HG03565 (cell line): ENCODE measurements around the gene WDR90.

Experiments used
- ATAC-seq: cut with Tn5 transposase; IDR thresholded peaks from one replicate; pipeline ENCODE4 v1.9.1; 2021; ENCODE audit warnings: mild to moderate bottlenecking, moderate library complexity; ENCODE audit not compliant: unreplicated experiment

WDR90 gene

DNA sequence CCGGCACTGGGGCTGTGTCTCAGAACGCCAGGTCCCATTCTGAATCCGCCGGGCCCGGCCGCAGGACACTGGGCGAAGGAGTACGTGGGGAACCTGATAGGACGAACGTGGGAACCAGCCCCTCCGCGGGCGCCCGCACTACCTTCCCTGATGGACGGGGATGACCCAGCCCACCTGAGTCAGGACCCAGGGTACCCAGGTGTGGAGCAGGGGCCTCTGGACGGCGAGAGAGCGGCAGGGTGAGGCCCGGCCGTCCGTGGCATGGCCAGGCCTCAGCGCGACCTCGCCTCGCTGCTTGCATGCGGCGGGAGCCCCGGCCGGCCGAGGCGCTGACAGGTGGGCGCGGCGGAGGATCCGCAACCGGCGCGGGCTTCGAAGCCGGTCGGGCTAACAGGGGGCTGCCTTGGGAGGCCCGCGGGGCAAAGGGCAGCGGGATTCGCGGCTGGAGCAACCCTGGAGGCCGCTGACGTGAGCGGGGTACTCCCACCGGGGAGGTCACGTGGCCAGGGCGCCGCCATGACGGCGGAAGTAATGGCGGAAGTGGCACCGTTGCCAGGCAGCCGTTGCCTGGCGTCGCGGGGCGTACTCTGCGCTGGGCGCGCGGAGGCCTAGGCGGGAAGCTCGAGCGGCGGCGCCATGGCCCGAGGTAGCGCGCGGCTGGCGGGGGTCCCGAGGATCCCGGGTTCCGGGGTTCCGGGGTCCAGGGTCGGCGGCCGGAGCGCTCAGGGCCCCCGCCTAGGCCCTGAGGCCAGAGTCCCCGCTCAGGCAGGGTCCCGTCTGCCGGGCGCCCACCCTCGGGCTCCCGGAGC lies at the start of gene WDR90:
Gene WDR90 (plus strand): TSS at position 585 of the 809 bp plus-strand sequence. CDS start 52 bp downstream, at position 637.
- peak; percentile 76 for ATAC-seq

DNA sequence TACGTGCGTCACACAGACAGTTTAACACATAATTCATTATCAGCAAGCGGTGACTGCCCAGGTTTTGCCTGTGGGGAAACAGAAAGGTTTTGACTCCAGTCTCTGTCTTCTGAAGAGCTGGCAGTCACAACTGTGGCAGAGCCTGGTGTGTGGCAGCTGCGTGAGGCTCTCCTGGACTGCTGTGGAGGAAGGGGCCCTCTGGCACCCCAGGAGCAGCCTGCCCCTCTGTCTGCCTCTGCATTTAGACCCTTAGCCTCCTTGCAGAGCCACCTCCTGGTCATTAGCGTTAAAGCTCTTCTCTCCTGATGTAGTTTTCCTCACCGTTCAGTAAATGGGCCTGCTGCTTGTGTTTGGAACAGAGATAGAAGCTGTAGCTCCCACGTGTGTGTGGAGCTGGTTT lies 48.4 kb upstream of the WDR90 start:
- no peak for ATAC-seq

DNA sequence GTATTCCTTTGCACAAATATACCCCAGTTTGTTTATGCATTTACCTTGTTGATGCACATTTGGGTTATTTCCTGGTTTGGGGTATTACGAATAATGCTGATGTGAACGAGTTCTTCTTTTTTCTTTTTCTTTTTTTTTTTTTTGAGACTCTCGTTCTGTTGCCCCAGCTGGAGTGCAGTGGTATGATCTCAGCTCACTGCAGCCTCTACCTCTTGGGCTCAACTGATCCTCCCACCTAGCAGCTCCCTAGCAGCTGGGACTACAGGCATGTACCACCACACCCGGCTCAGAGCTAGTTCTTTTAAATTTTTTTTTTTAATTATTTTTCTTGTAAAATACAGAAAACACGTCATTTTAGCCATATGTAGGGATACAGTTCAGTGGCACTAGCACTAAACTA lies 45.2 kb upstream of the WDR90 start:
- ATAC-seq, result no peak

GRCh38 chr16:606656-607307 lies 42.4 kb upstream of the WDR90 start:
- no peak for ATAC-seq

DNA sequence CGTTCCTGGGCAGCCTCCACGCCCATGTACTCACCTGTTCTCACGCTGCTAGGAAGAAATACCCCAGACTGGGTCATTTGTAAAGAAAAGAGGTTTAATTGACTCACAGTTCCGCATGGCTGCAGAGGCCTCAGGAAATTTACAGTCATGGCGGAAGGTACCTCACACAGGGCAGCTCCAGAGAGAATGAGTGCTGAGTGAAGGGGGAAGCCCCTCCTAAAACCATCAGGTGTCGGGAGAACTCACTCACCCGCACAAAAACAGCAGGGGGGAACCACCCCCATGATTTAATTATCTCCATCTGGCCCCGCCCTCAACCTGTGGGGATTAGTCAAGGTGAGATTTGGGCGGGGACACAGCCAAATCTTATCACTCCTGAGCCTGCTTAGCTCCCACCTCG lies 41.1 kb upstream of the WDR90 start:
- ATAC-seq, result no peak

GRCh38 chr16:609316-609715 lies 39.8 kb upstream of the WDR90 start:
- ATAC-seq, result no peak

DNA sequence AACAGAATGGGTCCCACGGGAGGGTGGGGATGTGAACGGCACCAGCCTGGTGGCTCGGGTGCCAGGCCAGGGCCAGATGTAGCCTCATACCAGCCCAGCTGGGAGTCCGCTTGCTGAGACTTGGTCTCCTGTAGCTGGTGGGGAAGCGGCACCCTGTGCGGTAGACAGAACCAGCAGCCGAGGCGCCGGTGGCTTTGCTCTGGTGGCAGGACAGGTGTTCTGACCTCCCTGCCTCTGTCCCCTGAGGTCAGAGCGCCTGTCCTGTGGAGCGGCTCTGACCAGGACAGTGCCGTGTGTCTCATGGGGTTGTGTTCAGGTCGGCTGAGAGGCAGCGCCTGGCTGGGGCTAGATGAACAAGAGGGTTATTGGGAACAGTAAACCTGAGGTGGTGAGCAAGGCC lies 39.2 kb upstream of the WDR90 start:
- ATAC-seq, result no peak

GRCh38 chr16:610513-611381 lies 38.4 kb upstream of the WDR90 start:
- ATAC-seq, result no peak

DNA sequence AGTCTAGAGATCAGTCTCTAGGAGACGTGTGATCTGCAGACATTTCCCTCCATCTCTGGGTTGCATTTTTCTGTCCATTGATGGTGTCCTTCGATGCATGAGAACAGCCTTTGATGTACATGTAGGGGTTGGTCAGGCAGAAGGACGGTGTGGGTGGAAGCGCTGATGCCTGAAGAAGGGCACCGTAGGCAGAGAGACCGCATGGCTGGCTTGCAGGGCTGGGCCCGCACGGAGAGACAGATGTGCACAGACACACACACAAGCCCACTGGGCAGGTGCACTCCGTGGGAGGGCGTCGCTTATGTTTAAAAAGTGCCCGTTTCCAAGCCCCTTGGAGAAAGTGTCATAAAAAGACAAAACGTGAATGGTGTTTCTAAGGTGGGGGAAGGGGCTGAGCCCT lies 34.0 kb upstream of the WDR90 start:
- ATAC-seq, result no peak

- ATAC-seq, result no peak
Observed at GRCh38 chr16:616733-617586, 32.2 kb upstream of the WDR90 start.

DNA sequence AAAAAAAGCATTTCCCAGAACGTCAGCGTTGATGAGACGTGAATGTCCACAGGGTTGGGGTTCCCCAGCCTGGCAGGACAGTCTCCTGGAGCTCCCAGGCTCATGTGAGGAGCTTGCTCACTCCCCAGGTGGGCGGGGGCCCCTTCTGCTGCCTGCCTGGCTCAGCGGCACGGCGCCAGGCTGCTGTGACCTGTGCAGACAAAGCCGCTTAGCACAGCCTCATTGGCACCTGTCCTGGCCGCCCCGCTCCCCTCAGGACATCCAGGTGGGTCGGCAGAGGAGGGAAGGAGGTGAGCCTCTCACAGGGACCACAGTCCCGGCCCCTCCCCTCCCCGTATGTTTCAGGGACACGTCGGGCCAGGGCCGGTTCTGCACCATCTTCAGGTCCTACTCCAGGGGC lies 31.3 kb upstream of the WDR90 start:
- no peak for ATAC-seq

DNA sequence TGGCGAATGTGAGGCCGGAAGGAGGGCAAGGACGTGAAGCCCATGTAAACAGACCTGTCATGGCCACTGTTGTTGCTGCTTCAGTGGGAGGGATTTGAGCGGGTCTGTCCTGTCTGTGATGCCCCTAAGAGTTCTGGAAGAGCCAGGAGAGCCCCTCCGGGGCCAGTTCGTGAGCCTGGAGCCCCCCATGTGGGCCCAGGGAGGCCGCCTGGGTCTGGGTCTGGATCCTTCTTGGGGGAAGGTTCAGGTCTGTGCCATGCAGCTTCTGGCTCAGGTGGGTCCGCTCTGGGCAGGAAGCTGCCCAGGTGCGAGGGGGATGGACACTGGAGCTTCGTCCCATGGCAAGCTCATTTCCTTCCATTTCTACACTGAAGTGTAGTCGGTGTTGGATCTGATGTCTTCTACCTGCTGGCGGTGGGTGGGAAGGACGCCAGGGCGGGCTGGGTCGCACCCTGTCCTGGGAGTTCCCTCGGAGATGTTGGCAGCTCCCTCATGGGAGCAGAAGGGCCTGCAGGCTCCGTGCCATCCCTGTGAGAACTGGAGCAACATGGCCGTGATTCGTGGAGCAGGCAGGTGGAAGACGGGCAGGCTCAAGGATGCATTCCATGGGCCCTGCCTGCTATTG lies 29.6 kb upstream of the WDR90 start:
- no peak for ATAC-seq

GRCh38 chr16:620700-621525 lies 28.3 kb upstream of the WDR90 start:
- ATAC-seq, result no peak

DNA sequence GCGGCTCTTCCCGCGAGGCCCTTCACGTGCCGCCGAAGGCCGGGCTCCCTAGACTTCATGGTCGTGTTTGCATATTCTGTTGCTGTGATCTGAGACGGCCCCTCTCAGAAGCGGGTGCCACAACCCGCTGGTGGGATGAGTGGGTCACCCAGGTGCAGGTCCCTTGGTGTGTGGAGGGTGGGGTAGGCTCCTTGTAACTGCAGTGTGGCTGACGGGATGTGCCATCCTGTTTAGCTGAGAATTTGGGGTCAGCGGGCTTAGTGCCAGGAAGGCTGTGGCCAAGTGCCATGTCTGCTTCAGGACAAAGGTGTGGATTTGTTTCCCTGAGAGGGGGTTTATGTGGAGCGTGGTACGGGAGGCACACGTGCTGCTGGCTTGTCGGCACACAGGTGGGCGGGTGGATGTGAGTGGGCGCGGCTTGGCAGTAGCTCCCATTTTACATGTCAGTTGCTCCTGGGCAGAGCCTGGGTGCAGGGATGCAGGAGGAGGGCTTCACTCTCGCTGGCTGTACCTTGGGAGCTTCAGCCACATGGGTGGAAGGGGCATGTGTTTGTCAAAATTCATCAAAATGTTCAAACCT lies 27.5 kb upstream of the WDR90 start:
- no peak for ATAC-seq

DNA sequence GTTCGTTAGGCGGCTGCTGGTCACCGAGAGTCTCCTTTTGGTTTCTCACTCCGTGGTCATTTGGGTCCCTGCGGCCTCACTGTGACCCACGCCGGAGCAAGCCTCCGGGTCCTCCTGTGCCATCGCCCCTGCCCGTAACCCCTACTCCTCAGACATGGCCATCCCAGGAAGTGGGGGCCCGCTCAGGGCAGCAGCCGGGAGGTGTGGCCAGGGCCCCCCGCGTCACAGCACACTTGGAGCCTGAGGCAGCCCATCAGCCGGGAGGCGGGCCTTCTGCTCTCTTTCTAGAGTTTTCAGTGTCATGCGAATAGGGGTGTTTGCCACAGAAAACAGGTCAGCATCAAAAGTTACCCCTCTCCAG lies 26.3 kb upstream of the WDR90 start:
- ATAC-seq, result no peak

DNA sequence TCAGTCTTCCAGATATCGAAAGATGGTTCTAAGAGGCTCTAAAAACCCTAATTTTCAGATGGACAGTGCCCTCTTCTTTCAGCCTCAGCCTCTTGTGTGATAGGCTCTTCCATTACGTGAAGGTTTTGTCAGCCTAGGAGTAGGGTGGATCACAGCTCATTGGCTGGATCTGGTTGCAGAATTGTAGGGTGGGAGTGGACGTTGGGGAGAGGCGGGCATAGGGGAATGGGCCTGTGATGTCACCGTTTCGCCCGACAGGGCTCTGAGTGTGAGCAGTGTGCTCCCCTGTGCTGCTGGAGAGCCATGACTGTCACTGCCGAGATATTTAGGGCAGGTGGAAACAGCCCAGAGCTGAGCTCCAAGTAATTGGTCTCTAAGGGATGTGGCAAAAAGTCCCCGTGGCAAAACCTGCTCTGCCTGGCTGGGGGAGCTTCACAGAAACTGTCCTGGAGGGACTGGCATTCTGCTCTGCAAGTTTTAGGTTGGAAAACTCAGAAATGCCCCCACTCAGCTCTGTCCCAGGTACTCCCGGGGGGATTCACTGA lies 24.6 kb upstream of the WDR90 start:
- ATAC-seq, result no peak

DNA sequence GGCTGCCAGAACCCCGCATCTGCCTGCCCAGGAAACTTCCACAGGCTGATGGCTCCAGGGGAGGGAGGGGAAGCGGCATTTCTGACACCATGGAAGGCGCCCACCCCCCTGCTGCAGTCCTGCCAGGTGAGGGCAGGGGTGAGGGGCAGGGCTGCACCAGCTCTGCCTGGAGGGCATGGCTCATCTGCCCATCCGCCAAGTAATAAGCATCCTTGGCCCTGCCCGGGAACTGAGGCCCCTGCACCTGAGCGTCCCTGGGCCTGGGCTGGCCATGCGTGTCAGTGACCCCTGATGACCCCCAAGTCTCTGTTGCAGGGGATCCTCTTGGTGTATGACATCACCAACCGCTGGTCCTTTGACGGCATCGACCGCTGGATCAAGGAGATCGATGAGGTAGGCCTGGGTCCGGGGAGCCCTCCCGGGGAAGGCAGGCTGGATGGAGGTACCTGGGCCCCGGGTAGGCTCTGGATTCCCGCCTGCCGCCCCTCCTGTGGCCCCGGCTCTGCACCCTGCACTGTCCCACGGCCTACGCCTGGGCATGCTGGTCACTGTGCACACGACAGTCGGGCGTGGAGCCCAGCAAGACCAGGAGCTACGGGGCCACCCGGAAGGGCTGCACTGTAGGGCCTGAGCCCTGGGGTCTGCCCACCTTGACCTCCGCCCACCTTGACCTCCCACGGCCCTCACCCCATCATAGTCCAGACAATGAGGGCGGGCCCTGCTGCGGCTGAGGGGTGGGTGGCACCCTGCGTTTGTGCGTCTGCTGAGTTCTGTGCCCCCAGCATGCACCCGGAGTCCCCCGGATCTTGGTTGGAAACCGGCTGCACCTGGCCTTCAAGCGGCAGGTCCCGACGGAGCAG lies 23.8 kb upstream of the WDR90 start:
- no peak for ATAC-seq
